GM12874 (cell line): ENCODE measurements around the gene MPG.

Experiments used
- CTCF ChIP-seq: IDR thresholded peaks from 2 replicates; pipeline ENCODE4 v1.5.1; 2011; ENCODE audit warnings: low read depth, mild to moderate bottlenecking, control low read depth, low read length, moderate library complexity; ENCODE audit not compliant: insufficient read depth

Gene MPG

GRCh38 chr16:38941-39892, 38.8 kb upstream of the MPG start:
- TF ChIP-seq CTCF: no peak

GRCh38 chr16:41439-42068, 36.5 kb upstream of the MPG start:
- TF ChIP-seq CTCF: no peak

GRCh38 chr16:42069-42457, 36.0 kb upstream of the MPG start:
- TF ChIP-seq CTCF: no peak

GRCh38 chr16:42691-43090, 35.3 kb upstream of the MPG start:
- no peak for TF ChIP-seq CTCF

GRCh38 chr16:43294-43693, 34.7 kb upstream of the MPG start:
- TF ChIP-seq CTCF: no peak

GRCh38 chr16:44655-45054, 33.4 kb upstream of the MPG start:
- TF ChIP-seq CTCF: no peak

GRCh38 chr16:45454-45853, 32.6 kb upstream of the MPG start:
- TF ChIP-seq CTCF: no peak
